SK-N-SH (cell line): Measurements from ENCODE around the gene DOC2A.

Source experiments
- CHD2 ChIP-seq: fragments of 150-350 bp; IDR thresholded peaks from 2 replicates; pipeline ENCODE4 v1.6.1; 2018; ENCODE audit warnings: low read length; ENCODE audit not compliant: partially characterized antibody
- CTCF ChIP-seq: fragments of 200-600 bp; sonication (generic); IDR thresholded peaks from 2 replicates; pipeline ENCODE4 v1.6.1; 2017; ENCODE audit warnings: antibody characterized with exemption, mild to moderate bottlenecking, moderate library complexity
- JUND ChIP-seq: IDR thresholded peaks from 2 replicates; pipeline ENCODE4 v1.4.0; 2012
- REST ChIP-seq: IDR thresholded peaks from 2 replicates; pipeline ENCODE4 v1.6.1; 2012; ENCODE audit warnings: mild to moderate bottlenecking, low read depth, low read length, moderate library complexity
- RFX5 ChIP-seq: IDR thresholded peaks from 2 replicates; pipeline ENCODE4 v1.6.1; 2012; ENCODE audit warnings: mild to moderate bottlenecking, improper control_type of control experiment, low read length

GRCh38 chr16:30018731-30019158 is 7.9 kb upstream of the DOC2A start:
- TF ChIP-seq CHD2 (no peak), CTCF (no peak), RFX5 (no peak), REST (no peak), JUND (no peak)
